HepG2 (cell line): Measurements from ENCODE around the gene B4GALT1. TPM values are rescaled to one million over a fixed set of nuclear protein-coding genes. Genes with fewer than 3 reads are reported as not detected.
A peak's percentile ranks its signal among the peaks of the same experiment; 100 is the strongest.

Experiments
- E2F2 ChIP-seq: sonication (generic); formaldehyde crosslinking; IDR thresholded peaks from 2 replicates; pipeline ENCODE4 v1.4.0; 2020; ENCODE audit warnings: missing genetic modification reagents, borderline replicate concordance
- ESRRA ChIP-seq: sonication (generic); formaldehyde crosslinking; IDR thresholded peaks from 2 replicates; pipeline ENCODE4 v1.5.1; 2020; ENCODE audit warnings: mild to moderate bottlenecking, low read depth, missing genetic modification reagents
- FOXC1 ChIP-seq: sonication (generic); formaldehyde crosslinking; IDR thresholded peaks from 2 replicates; pipeline ENCODE4 v1.8.0; 2022; ENCODE audit warnings: mild to moderate bottlenecking, missing genetic modification reagents, borderline replicate concordance
- GABPA ChIP-seq, 2 experiments: IDR thresholded peaks; 2 replicates each; pipeline ENCODE4 v1.6.1; 2011 to 2016; ENCODE audit warnings: low read depth in 2 of 2, low read length in 1 of 2, missing biosample characterization in 1 of 2, missing genetic modification characterization in 1 of 2
- HNF1B ChIP-seq: sonication (generic); formaldehyde crosslinking; IDR thresholded peaks from 2 replicates; pipeline ENCODE4 v1.5.1; 2020; ENCODE audit warnings: mild to moderate bottlenecking, moderate library complexity, missing genetic modification reagents
- HNRNPH1 ChIP-seq: fragments of 200-400 bp; formaldehyde crosslinking; optimal IDR thresholded peaks from 2 replicates; pipeline ENCODE3; 2017; ENCODE audit warnings: mild to moderate bottlenecking, low read depth, low read length
- JARID2 ChIP-seq: sonication (generic); formaldehyde crosslinking; IDR thresholded peaks from 2 replicates; pipeline ENCODE4 v1.8.1; 2023; ENCODE audit warnings: missing genetic modification reagents, inconsistent platforms; ENCODE audit not compliant: insufficient replicate concordance
- JUN ChIP-seq: sonication (generic); formaldehyde crosslinking; IDR thresholded peaks from 2 replicates; pipeline ENCODE4 v1.4.0; 2020; ENCODE audit warnings: mild to moderate bottlenecking, missing genetic modification reagents
- MED1 ChIP-seq: sonication (generic); formaldehyde crosslinking; IDR thresholded peaks from 2 replicates; pipeline ENCODE4 v1.4.0; 2020; ENCODE audit warnings: missing genetic modification reagents
- MIER2 ChIP-seq: IDR thresholded peaks from 2 replicates; pipeline ENCODE4 v1.6.1; 2016; ENCODE audit warnings: missing biosample characterization, missing genetic modification reagents
- MYNN ChIP-seq: sonication (generic); formaldehyde crosslinking; IDR thresholded peaks from 2 replicates; pipeline ENCODE4 v1.4.0; 2020; ENCODE audit warnings: mild to moderate bottlenecking, low read depth, missing genetic modification reagents
- MYPOP ChIP-seq: sonication (generic); formaldehyde crosslinking; IDR thresholded peaks from 2 replicates; pipeline ENCODE4 v1.8.1; 2023; ENCODE audit warnings: mild to moderate bottlenecking, moderate library complexity, missing genetic modification reagents
- NFE2L1 ChIP-seq: sonication (generic); formaldehyde crosslinking; IDR thresholded peaks from 2 replicates; pipeline ENCODE4 v1.4.0; 2020; ENCODE audit warnings: missing genetic modification reagents, mild to moderate bottlenecking, borderline replicate concordance
- NFKBIZ ChIP-seq: IDR thresholded peaks from 2 replicates; pipeline ENCODE4 v1.6.1; 2018; ENCODE audit warnings: missing genetic modification reagents, missing compliant biosample characterization
- NR2F1 ChIP-seq, 2 experiments: fragments of 450-650 bp in 1 of 2; formaldehyde crosslinking in 1 of 2; IDR thresholded peaks; 2 replicates each; pipeline versions ENCODE4 v1.5.0 to v1.6.1; 2016 to 2020; ENCODE audit warnings: mild to moderate bottlenecking in 1 of 2, missing compliant biosample characterization in 1 of 2, missing genetic modification reagents in 1 of 2, moderate library complexity in 1 of 2
- NRL ChIP-seq: sonication (generic); formaldehyde crosslinking; IDR thresholded peaks from 2 replicates; pipeline ENCODE4 v1.5.0; 2020; ENCODE audit warnings: missing genetic modification reagents, mild to moderate bottlenecking, moderate library complexity, borderline replicate concordance
- REL ChIP-seq: sonication (generic); formaldehyde crosslinking; conservative IDR thresholded peaks from 2 replicates; pipeline ENCODE4 v1.8.0; 2022; ENCODE audit warnings: mild to moderate bottlenecking, missing genetic modification reagents, moderate library complexity
- SCMH1 ChIP-seq: sonication (generic); formaldehyde crosslinking; IDR thresholded peaks from 2 replicates; pipeline ENCODE4 v1.9.0; 2021; ENCODE audit warnings: missing genetic modification reagents, mild to moderate bottlenecking, borderline replicate concordance
- SRY ChIP-seq: sonication (generic); formaldehyde crosslinking; IDR thresholded peaks from 2 replicates; pipeline ENCODE4 v1.8.0; 2022; ENCODE audit warnings: mild to moderate bottlenecking, missing genetic modification reagents
- UBTF ChIP-seq: sonication (generic); formaldehyde crosslinking; IDR thresholded peaks from 2 replicates; pipeline ENCODE4 v1.4.0; 2020; ENCODE audit warnings: mild to moderate bottlenecking, missing genetic modification reagents
- ZFY ChIP-seq: sonication (generic); formaldehyde crosslinking; IDR thresholded peaks from 2 replicates; pipeline ENCODE4 v1.4.0; 2020; ENCODE audit warnings: missing genetic modification reagents
- ZNF557 ChIP-seq: sonication (generic); formaldehyde crosslinking; IDR thresholded peaks from 2 replicates; pipeline ENCODE4 v1.4.0; 2020; ENCODE audit warnings: missing genetic modification reagents
- polyA plus RNA-seq, 8 experiments: library from polyadenylated mRNA; depleted of rRNA in 3 of 8; stranded (reverse) in 7 of 8; unstranded in 1 of 8; fragments of >200 nt; fragmentation: Illumina TruSeq in 4 of 8; extraction: Trizol in 4 of 8; gene quantifications; 2 replicates each; pipeline versions ENCODE4 v1.2.1 to v1.2.3, GENCODE V29; 2011 to 2016; ENCODE audit warnings: low read depth in 4 of 8, missing spikeins in 1 of 8, mixed read lengths in 1 of 8; ENCODE audit not compliant: insufficient read depth in 1 of 8
- total RNA-seq, 5 experiments: library from RNA; depleted of rRNA; stranded (reverse); fragments of >200 nt; fragmentation: Illumina TruSeq; extraction: Trizol; gene quantifications; 2 replicates each; pipeline ENCODE4 v1.2.3, GENCODE V29; 2016; ENCODE audit warnings: low read depth in 1 of 5

The B4GALT1 gene
- total and polyA plus RNA-seq, 2 of the 13 experiments (the other 11 are each of a cell fraction or from before 2014, with no cell fraction given), result 15.7 to 33.5 TPM

- TF ChIP-seq NFKBIZ, result peak; percentile 56; the same call in 1 of the 2 replicates
- TF ChIP-seq FOXC1 (CRISPR knock-in tag), result peak; percentile 88
- TF ChIP-seq MYNN (CRISPR knock-in tag), result no peak
- peak; percentile 30; the same call in 1 of the 2 replicates for TF ChIP-seq JUN (CRISPR knock-in tag)
- peak; percentile 57 for TF ChIP-seq MED1
- TF ChIP-seq MIER2 (CRISPR knock-in tag), result 0 out of 2 replicates have a peak, but pooled peaks have one; percentile 38
- TF ChIP-seq REL (CRISPR knock-in tag), result 0 out of 2 replicates have a peak, but pooled peaks have one; percentile 2
- TF ChIP-seq NRL, result peak; percentile 82; the same call in 1 of the 2 replicates
- TF ChIP-seq NR2F1 (CRISPR knock-in tag; IDR thresholded peaks at IDR 0.05), result no peak; a peak in 1 of 4 replicates
- no peak for TF ChIP-seq ESRRA (CRISPR knock-in tag)
- TF ChIP-seq JARID2 (CRISPR knock-in tag), result no peak
- TF ChIP-seq HNRNPH1, result no peak
- peak; percentile 99 for TF ChIP-seq ZFY (CRISPR knock-in tag)
- peak; percentile 66 for TF ChIP-seq SRY (CRISPR knock-in tag)
- peak; percentile 55; the same call in 1 of the 2 replicates for TF ChIP-seq MYPOP (CRISPR knock-in tag)
- TF ChIP-seq HNF1B (CRISPR knock-in tag), result peak; percentile 90
- peak; percentile 96 for TF ChIP-seq GABPA (IDR thresholded peaks at IDR 0.05; ENCODE audit: low read depth, low read length)
- TF ChIP-seq GABPA (CRISPR knock-in tag; IDR thresholded peaks at IDR 0.05; ENCODE audit: low read depth), result peak; percentile 99
- peak; percentile 56; the same call in 1 of the 2 replicates for TF ChIP-seq E2F2
- 0 out of 2 replicates have a peak, but pooled peaks have one; percentile 19 for TF ChIP-seq ZNF557 (CRISPR knock-in tag)
- no peak for TF ChIP-seq NFE2L1 (CRISPR knock-in tag)
- TF ChIP-seq SCMH1, result no peak
- TF ChIP-seq UBTF (CRISPR knock-in tag), result peak; percentile 60
Observed at GRCh38 chr9:33076046-33077004, 90.8 kb downstream of the B4GALT1 start, which contains the start of gene SMU1 (continued).
